ENCODE measurements around the gene CACNA1C.

The CACNA1C gene

DNA sequence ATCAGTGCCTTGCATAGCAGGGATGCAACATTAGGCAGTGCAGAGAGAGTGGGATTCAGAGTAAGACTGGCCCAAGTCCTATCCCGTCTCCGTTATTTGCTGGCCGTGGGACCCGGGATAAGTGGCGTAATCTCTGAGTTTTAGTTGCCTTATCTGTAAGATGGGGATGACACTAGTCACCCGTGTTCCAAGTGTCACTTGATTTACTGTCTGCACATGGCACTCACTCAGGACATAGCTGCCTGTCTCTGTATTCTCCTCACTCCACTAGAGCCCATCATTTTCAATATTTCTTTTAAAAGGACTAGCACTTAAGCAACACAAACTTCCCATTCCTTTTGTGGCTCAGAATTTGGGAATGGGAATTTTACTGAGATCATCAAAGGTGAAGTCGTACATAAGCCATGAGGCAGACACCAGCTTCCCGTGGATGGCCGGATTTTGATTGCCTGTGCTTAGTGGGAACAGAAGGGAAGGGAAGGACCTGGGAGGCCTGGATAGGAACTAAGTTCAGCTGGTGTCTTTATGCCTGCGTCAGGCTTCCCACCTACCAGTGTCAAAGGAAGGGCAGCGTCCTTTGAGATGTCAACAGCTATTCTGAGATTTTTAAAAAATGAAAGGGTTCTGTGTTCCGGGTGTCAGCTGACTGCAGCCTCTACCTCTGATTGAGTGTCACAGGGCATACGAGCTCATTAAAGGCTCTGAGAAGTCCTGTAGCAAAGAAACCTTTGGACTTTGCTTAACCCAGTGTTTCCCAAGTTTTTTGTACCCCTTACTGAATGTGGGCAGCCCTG, 361.4 kb downstream of the CACNA1C start:
- H3K27ac ChIP-seq (ENCODE audit: low read depth, low read length): no peak overlapping the region
- no peak for TF ChIP-seq EZH2phosphoT487 (IDR thresholded peaks at IDR 0.05; ENCODE audit: borderline replicate concordance, low read length)
- TF ChIP-seq, protein P1, sequence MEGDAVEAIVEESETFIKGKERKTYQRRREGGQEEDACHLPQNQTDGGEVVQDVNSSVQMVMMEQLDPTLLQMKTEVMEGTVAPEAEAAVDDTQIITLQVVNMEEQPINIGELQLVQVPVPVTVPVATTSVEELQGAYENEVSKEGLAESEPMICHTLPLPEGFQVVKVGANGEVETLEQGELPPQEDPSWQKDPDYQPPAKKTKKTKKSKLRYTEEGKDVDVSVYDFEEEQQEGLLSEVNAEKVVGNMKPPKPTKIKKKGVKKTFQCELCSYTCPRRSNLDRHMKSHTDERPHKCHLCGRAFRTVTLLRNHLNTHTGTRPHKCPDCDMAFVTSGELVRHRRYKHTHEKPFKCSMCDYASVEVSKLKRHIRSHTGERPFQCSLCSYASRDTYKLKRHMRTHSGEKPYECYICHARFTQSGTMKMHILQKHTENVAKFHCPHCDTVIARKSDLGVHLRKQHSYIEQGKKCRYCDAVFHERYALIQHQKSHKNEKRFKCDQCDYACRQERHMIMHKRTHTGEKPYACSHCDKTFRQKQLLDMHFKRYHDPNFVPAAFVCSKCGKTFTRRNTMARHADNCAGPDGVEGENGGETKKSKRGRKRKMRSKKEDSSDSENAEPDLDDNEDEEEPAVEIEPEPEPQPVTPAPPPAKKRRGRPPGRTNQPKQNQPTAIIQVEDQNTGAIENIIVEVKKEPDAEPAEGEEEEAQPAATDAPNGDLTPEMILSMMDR (IDR thresholded peaks at IDR 0.05; ENCODE audit: low read depth, low read length, poor library complexity, severe bottlenecking): no peak
- no peaks in the 10 kb centered on the region for H4K20me1 ChIP-seq (ENCODE audit: control insufficient read depth, insufficient read depth, low read depth, low read length)
- no peaks in the 10 kb centered on the region for H3K27me3 ChIP-seq (ENCODE audit: control insufficient read depth, low read length)
- no peaks in the 10 kb centered on the region for H3K36me3 ChIP-seq (ENCODE audit: control insufficient read depth, low read length)
- H3K4me2 ChIP-seq (ENCODE audit: low read length): no peak overlapping the region
- no peaks in the 10 kb centered on the region for H3K4me1 ChIP-seq (ENCODE audit: control insufficient read depth, low read length)
- H3K4me3 ChIP-seq (ENCODE audit: low read length): no peak overlapping the region
- no peaks in the 10 kb centered on the region for H3F3A ChIP-seq (ENCODE audit: control insufficient read depth, insufficient read depth)
- H3K9me2 ChIP-seq (replicated peaks; ENCODE audit: control insufficient read depth, low read length): no peaks in the 10 kb centered on the region
- no peaks in the 10 kb centered on the region for H3K9me3 ChIP-seq (ENCODE audit: control insufficient read depth, insufficient read depth, low read length)
- no peaks in the 10 kb centered on the region for H3K79me2 ChIP-seq (ENCODE audit: control insufficient read depth, low read length)

DNA sequence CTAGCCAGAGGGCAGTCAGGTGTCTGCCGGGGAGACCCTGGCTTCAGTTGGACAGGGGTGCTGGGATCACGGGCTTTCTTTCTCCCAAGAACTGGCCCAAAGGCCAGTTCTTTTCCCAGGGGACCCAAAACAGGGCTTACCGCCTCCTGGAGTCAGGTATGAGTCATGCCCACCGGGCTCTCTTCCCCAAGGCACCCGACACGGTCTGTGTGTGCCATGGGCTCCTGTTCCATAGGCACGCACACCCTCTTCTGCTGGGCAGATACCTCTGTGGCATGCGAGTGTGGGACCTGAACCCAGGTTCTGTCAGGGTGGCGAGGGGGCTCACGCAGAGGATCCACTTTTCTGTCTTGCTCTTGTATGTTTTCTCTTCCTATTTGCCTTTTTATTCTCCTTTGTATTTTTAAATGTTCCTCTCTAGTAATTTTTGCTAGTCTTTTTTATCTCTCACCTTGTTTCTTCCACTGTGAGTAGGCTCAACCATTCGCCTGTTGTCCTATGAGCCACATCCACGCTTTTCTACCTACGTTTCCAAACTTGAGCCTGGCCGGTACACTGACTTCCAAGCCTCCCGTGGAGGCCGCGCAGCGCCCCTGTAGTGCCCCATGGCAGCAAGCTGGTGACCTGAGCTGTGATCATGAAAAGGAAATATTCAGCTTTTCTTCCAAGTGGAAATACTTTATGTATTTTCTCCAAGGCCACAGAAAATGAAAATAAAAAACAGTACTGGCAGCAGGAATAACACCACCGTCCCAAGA, 362.2 kb downstream of the CACNA1C start:
- no peaks in the 10 kb centered on the region for H3K9me3 ChIP-seq (ENCODE audit: control insufficient read depth, insufficient read depth, low read length)
- no peaks in the 10 kb centered on the region for H4K20me1 ChIP-seq (ENCODE audit: control insufficient read depth, insufficient read depth, low read depth, low read length)
- H3K36me3 ChIP-seq (ENCODE audit: control insufficient read depth, low read length): no peaks in the 10 kb centered on the region
- no peak overlapping the region for H3K27ac ChIP-seq (ENCODE audit: low read depth, low read length)
- TF ChIP-seq, protein P1 (IDR thresholded peaks at IDR 0.05; ENCODE audit: low read depth, low read length, poor library complexity, severe bottlenecking): no peak
- no peak for TF ChIP-seq EZH2phosphoT487 (IDR thresholded peaks at IDR 0.05; ENCODE audit: borderline replicate concordance, low read length)
- no peaks in the 10 kb centered on the region for H3K27me3 ChIP-seq (ENCODE audit: control insufficient read depth, low read length)
- H3K4me3 ChIP-seq (ENCODE audit: low read length): no peak overlapping the region
- no peaks in the 10 kb centered on the region for H3K4me1 ChIP-seq (ENCODE audit: control insufficient read depth, low read length)
- H3K79me2 ChIP-seq (ENCODE audit: control insufficient read depth, low read length): no peaks in the 10 kb centered on the region
- no peaks in the 10 kb centered on the region for H3F3A ChIP-seq (ENCODE audit: control insufficient read depth, insufficient read depth)
- no peaks in the 10 kb centered on the region for H3K9me2 ChIP-seq (replicated peaks; ENCODE audit: control insufficient read depth, low read length)
- H3K4me2 ChIP-seq (ENCODE audit: low read length): no peak overlapping the region

DNA sequence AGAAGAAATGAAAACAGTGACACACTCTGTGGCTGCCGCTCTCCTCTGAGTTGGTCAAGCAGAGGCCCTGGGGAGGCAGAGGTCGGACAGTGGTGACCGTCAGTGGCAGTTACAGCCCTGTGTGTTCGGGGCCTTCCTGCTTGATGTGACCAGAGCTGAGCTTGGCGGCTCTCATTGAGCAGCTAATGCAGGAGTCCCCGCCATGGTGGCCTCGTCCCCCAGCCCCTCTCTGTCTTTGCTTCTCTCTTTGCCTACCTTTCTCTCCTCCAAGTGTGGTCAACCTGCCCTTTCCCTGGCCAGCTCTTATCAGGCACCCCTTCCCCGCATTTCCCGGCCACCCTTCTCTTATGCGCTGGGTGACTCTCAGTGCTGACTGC, 362.8 kb downstream of the CACNA1C start:
- TF ChIP-seq EZH2phosphoT487 (IDR thresholded peaks at IDR 0.05; ENCODE audit: borderline replicate concordance, low read length): no peak
- TF ChIP-seq, protein P1 (IDR thresholded peaks at IDR 0.05; ENCODE audit: low read depth, low read length, poor library complexity, severe bottlenecking): no peak
- Histone ChIP-seq H4K20me1 (ENCODE audit: control insufficient read depth, insufficient read depth, low read depth, low read length) (no peaks in the 10 kb centered on the region), H3K27ac (ENCODE audit: low read depth, low read length) (no peak overlapping the region), H3K27me3 (ENCODE audit: control insufficient read depth, low read length) (no peaks in the 10 kb centered on the region), H3K4me2 (ENCODE audit: low read length) (no peak overlapping the region), H3K4me3 (ENCODE audit: low read length) (no peak overlapping the region), H3K36me3 (ENCODE audit: control insufficient read depth, low read length) (no peaks in the 10 kb centered on the region), H3K4me1 (ENCODE audit: control insufficient read depth, low read length) (no peaks in the 10 kb centered on the region), H3F3A (ENCODE audit: control insufficient read depth, insufficient read depth) (no peaks in the 10 kb centered on the region), H3K9me2 (replicated peaks; ENCODE audit: control insufficient read depth, low read length) (no peaks in the 10 kb centered on the region), H3K79me2 (ENCODE audit: control insufficient read depth, low read length) (no peaks in the 10 kb centered on the region), H3K9me3 (ENCODE audit: control insufficient read depth, insufficient read depth, low read length) (no peaks in the 10 kb centered on the region)

All from DOHH2 (cell line).